Mucosa of descending colon (tissue), 3 donors: Measurements from ENCODE around the gene TOX3. TPM values are rescaled to one million over a fixed set of nuclear protein-coding genes. Genes with fewer than 3 reads are reported as not detected.

Experiments used
- ATAC-seq: fragments of 200-7000 bp; cut with Tn5 transposase; one replicate; pipeline ENCODE4 v1.9.1; 2020; ENCODE audit warnings: mild to moderate bottlenecking, moderate library complexity
- DNase-seq, 3 donors: peaks; one replicate each; pipeline ENCODE4 v3.0.0-alpha.2; 2020
- H3K36me3 ChIP-seq: fragments of 200-600 bp; one replicate; pipeline ENCODE4 v1.8.0; 2021; ENCODE audit warnings: low read depth, mild to moderate bottlenecking
- H3K4me1 ChIP-seq: fragments of 200-600 bp; one replicate; pipeline ENCODE4 v1.8.0; 2021; ENCODE audit warnings: low read depth, mild to moderate bottlenecking
- H3K4me3 ChIP-seq: fragments of 200-600 bp; one replicate; pipeline ENCODE4 v1.8.0; 2021; ENCODE audit warnings: mild to moderate bottlenecking
- H3K9me3 ChIP-seq: fragments of 200-600 bp; one replicate; pipeline ENCODE4 v1.8.0; 2021; ENCODE audit warnings: mild to moderate bottlenecking
- intact Hi-C, 2 donors: fragments of 100-400 bp; cut with DNase I in 1 of 2; cut with micrococcal nuclease in 1 of 2; formaldehyde crosslinking; loops; one replicate each; pipeline versions ENCODE4 v1.11.0 to v1.11.1; 2022; cut with DNase I, micrococcal nuclease
- total RNA-seq, 3 donors: library from RNA; stranded (reverse); fragmentation: NEBNext Ultra II Directional in 2 of 3; extraction: Animal tissue kit (Norgen Biotek cat#: 25700) in 2 of 3; gene quantifications; one replicate each; pipeline versions ENCODE4 v1.2.1 to v1.2.4, GENCODE V29; 2021 to 2023
- TF ChIP-seq, protein P1 (sequence below): fragments of 200-600 bp; IDR thresholded peaks from one replicate; pipeline ENCODE4 v1.8.0; 2022; ENCODE audit warnings: antibody characterized with exemption, mild to moderate bottlenecking
- donor health status: DM: no; HTN: no; CAD: no; lungs with moderate emphysema.
- donor health status: DM: no; HTN: no; CAD: no.
- donor health status: DM: no; HTN: yes; CAD: no.

The TOX3 gene
- total RNA-seq, 3 donors from 2014 or later, result 16.0 to 47.6 (median 42.3) TPM

DNA sequence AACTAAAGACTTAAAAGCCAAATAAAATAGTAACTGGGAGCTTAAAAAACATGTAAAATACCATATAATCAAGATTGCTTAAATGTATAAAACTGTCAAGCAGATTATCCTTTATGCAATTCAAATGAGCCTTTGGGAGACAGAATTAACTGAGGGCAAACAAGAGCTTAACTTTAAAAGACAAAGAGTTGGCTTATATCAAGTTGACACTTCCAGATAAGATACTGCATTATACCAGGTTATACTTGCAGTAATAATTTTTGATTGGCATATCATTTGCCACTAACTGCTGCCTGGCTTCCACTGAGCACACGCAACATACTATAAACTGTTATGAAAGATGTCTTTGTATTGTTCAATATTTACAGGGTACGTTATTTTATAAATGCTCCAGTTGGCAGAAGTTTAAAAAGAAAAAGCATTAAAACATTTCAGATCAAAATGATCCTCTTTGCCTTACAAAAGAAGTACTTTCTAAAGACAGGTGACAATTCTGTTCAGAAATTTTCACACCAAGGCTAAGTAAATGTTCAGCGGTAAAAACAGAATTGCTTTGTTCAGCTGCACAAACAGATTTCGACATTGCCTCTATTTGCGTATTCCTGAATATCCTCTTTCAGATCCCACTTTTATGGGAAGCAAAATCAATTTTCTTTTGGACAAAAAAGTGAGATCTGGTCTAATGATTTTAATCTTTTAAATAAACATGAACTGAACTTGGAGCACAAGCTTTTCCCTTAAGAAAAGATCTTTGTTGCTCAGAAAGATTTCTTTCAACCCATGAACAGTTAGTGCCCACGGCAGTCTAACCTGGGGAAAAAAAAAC, 50.7 kb downstream of the TOX3 start:
- Histone ChIP-seq H3K4me3 (no peak overlapping the region), H3K9me3 (no peaks in the 10 kb centered on the region), H3K4me1 (peaks cover 38% of the 10 kb centered on the region), H3K36me3 (no peaks in the 10 kb centered on the region)
- ATAC-seq (peak; percentile 72), DNase-seq (peak in 1 of 3 donors; percentile 27)
- TF ChIP-seq, protein P1, sequence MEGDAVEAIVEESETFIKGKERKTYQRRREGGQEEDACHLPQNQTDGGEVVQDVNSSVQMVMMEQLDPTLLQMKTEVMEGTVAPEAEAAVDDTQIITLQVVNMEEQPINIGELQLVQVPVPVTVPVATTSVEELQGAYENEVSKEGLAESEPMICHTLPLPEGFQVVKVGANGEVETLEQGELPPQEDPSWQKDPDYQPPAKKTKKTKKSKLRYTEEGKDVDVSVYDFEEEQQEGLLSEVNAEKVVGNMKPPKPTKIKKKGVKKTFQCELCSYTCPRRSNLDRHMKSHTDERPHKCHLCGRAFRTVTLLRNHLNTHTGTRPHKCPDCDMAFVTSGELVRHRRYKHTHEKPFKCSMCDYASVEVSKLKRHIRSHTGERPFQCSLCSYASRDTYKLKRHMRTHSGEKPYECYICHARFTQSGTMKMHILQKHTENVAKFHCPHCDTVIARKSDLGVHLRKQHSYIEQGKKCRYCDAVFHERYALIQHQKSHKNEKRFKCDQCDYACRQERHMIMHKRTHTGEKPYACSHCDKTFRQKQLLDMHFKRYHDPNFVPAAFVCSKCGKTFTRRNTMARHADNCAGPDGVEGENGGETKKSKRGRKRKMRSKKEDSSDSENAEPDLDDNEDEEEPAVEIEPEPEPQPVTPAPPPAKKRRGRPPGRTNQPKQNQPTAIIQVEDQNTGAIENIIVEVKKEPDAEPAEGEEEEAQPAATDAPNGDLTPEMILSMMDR, result no peak
- intact Hi-C loops, result no loop called here

DNA sequence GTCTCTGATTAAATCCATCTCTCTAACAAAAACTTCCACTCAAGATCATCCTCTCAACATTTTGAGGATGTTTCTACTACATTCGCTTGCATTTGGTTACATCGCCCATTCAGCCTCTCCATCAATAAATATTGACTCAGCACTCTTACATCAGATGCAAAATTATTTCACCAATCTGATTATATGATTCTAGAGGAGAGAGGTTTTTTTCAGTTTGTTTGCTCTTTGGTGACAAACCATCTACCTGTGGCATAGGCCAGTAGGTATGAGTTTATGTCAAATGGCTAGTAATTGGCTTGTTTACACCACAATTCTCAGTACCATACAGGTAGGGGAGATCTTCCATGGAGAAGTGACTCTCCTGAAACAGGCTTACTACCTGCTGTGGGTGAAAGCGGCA, 52.3 kb downstream of the TOX3 start:
- TF ChIP-seq, protein P1, result no peak
- Histone ChIP-seq H3K36me3 (no peaks in the 10 kb centered on the region), H3K4me3 (no peak overlapping the region), H3K4me1 (peaks cover 38% of the 10 kb centered on the region), H3K9me3 (no peaks in the 10 kb centered on the region)
- DNase-seq (no peak), ATAC-seq (no peak)
- intact Hi-C loops, result no loop called here

DNA sequence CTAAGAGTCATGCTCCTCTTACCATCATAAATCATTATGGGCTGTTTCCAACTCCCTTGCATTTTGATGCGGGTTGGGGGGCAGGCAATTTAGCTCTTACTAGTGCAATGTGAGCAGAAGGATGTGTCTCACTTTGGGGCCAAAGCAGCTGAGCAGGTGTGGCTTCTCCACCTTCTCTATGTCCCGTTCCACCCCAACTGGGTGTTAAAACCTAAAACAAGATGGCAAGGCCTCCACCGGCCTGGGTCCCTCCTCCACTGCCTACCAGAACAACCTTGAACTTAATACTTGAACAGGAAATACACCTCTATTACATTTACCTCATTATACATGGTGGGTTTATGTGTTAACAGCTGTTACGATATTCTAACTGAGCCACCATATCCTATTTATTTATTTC, 52.8 kb downstream of the TOX3 start:
- ATAC-seq (no peak), DNase-seq (no peak)
- TF ChIP-seq, protein P1, result no peak
- Histone ChIP-seq H3K4me1 (peaks cover 39% of the 10 kb centered on the region), H3K9me3 (no peaks in the 10 kb centered on the region), H3K36me3 (no peaks in the 10 kb centered on the region), H3K4me3 (no peak overlapping the region)
- intact Hi-C loops, result no loop called here

DNA sequence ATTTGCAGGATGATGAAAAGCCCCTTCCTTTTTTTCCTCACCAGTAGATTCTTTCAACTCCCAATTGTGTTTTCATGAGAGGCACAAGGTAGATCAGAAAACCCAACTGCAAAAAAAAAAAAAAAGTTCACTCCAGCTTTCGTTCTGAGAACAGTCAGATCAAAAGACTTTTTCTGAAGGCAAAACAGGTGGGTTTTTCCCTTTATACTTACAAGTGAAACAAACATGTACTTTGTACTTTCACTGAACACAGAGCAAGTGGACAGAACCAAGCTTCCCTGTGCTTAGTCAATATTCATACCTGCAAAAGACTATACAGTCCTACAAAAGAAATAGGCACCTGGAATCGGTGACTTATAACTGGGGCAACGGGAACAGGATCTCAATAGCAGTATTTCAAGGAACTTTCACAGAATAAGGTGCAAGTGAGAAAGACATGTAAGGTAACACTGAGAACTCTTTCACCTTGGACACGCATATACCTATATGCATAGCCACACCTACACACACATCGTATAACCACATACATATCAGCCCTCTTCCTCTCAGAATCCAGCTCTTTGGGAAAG, 54.1 kb downstream of the TOX3 start:
- Histone ChIP-seq H3K4me1 (peaks cover 46% of the 10 kb centered on the region), H3K9me3 (no peaks in the 10 kb centered on the region), H3K4me3 (no peak overlapping the region), H3K36me3 (no peaks in the 10 kb centered on the region)
- ATAC-seq (peak; percentile 73), DNase-seq (peak in 1 of 3 donors; percentile 35)
- intact Hi-C loops, result no loop called here
- TF ChIP-seq, protein P1, result no peak

DNA sequence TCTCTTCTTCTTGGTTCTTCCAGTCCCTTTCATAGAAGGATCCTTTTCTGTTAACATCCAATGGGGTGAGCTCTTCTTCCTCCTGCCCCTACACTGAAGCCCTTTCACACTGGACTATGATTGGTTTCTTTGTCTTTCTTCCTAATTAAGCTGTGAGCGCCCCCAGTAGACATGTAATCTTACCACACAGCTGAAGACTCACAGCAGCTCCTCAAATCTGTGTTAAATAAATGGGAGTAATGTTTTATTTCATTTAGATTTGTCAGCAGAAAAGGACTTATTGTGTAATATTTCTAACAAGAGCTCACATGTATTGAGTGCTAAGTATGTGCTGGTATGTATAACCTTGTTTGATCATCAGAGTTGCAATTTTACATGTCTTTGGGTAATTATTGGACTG, 55.7 kb downstream of the TOX3 start:
- no peaks in the 10 kb centered on the region for H3K36me3 ChIP-seq
- intact Hi-C loops, result no loop called here
- ATAC-seq, result no peak
- H3K9me3 ChIP-seq, result no peaks in the 10 kb centered on the region
- peaks cover 36% of the 10 kb centered on the region for H3K4me1 ChIP-seq
- TF ChIP-seq, protein P1, result no peak
- H3K4me3 ChIP-seq, result no peak overlapping the region
- DNase-seq, result no peak
